Smooth muscle cell (in vitro differentiated cells): ENCODE results near the gene COX15. TPM values are rescaled to one million over a fixed set of nuclear protein-coding genes. Genes with fewer than 3 reads are reported as not detected.

Experiments used
- DNase-seq: peaks from one replicate; lab custom pipeline; 2025; ENCODE audit not compliant: unreplicated experiment; lab: John Stamatoyannopoulos, UW
- H2AFZ ChIP-seq: fragments of 200-600 bp; sonication (generic); 2 replicates; pipeline ENCODE4 v1.6.0; 2016; ENCODE audit warnings: antibody characterized with exemption, low read depth, mild to moderate bottlenecking
- H3F3A ChIP-seq: fragments of 200-600 bp; sonication (generic); 2 replicates; pipeline ENCODE4 v1.6.0; 2017; ENCODE audit warnings: antibody characterized with exemption, low read depth
- H3K27ac ChIP-seq: fragments of 200-600 bp; sonication (generic); 2 replicates; pipeline ENCODE4 v1.5.1; 2016; ENCODE audit warnings: low read depth, mild to moderate bottlenecking
- H3K27me3 ChIP-seq: fragments of 200-600 bp; sonication (generic); 2 replicates; pipeline ENCODE4 v1.6.1; 2016; ENCODE audit warnings: low read depth, mild to moderate bottlenecking
- H3K36me3 ChIP-seq: fragments of 200-600 bp; sonication (generic); 2 replicates; pipeline ENCODE4 v1.5.1; 2016; ENCODE audit warnings: low read depth
- H3K4me1 ChIP-seq: fragments of 200-600 bp; sonication (generic); 2 replicates; pipeline ENCODE4 v1.5.1; 2016; ENCODE audit warnings: low read depth
- H3K4me2 ChIP-seq: fragments of 200-600 bp; sonication (generic); 2 replicates; pipeline ENCODE4 v1.6.0; 2016; ENCODE audit warnings: mild to moderate bottlenecking
- H3K4me3 ChIP-seq: fragments of 200-600 bp; sonication (generic); 2 replicates; pipeline ENCODE4 v1.5.1; 2016; ENCODE audit warnings: mild to moderate bottlenecking
- H3K79me2 ChIP-seq: fragments of 200-600 bp; sonication (generic); 2 replicates; pipeline ENCODE4 v1.6.0; 2016; ENCODE audit warnings: low read depth, mild to moderate bottlenecking
- H3K9ac ChIP-seq: fragments of 200-600 bp; sonication (generic); 2 replicates; pipeline ENCODE4 v1.6.0; 2016; ENCODE audit warnings: low read depth
- H3K9me3 ChIP-seq: fragments of 200-600 bp; sonication (generic); replicated peaks from 2 replicates; pipeline ENCODE4 v1.5.1; 2016; ENCODE audit warnings: low read depth
- H4K20me1 ChIP-seq: fragments of 200-600 bp; sonication (generic); 2 replicates; pipeline ENCODE4 v1.6.0; 2016; ENCODE audit warnings: low read depth
- CTCF ChIP-seq: fragments of 200-600 bp; sonication (generic); IDR thresholded peaks from 2 replicates; pipeline ENCODE4 v1.5.1; 2017; ENCODE audit warnings: borderline replicate concordance, mild to moderate bottlenecking, antibody characterized with exemption; ENCODE audit not compliant: insufficient read depth, poor library complexity, severe bottlenecking
- WGBS: methylation state at CpG from one replicate; pipeline ENCODE4 v1.1.7; 2016; ENCODE audit warnings: low lambda C conversion rate; 5-methylcytosine and 5-hydroxymethylcytosine counted together
- polyA plus RNA-seq: library from polyadenylated mRNA; unstranded; fragments of >200 nt; fragmentation: Nextera tagmentation; extraction: Ambion mirVana; gene quantifications from 2 replicates; pipeline ENCODE4 v1.2.1, GENCODE V29; 2016
- total RNA-seq: library from RNA; depleted of rRNA; stranded (reverse); fragments of >200 nt; gene quantifications from 2 replicates; pipeline ENCODE4 v1.2.3, GENCODE V29; 2014

COX15 gene
- 21.3 and 22.5 TPM in 2 replicates for total RNA-seq
- polyA plus RNA-seq, result 16.9 and 19.1 TPM in 2 replicates

- peak within 1 kb of the TSS; percentile 76 for H3K9ac ChIP-seq
- H2AFZ ChIP-seq, result peak within 1 kb of the TSS; percentile 34
- DNase-seq, result peak; percentile 79
- H3K4me3 ChIP-seq, result peak within 1 kb of the TSS; percentile 75
- no peaks in the 10 kb centered on the region for H3K9me3 ChIP-seq
- peak within 1 kb of the TSS; percentile 95 for H3K4me2 ChIP-seq
- H4K20me1 ChIP-seq, result no peaks in the 10 kb centered on the region
- no peaks in the 10 kb centered on the region for H3F3A ChIP-seq
- peaks cover 13% of the 10 kb centered on the region for H3K4me1 ChIP-seq
- peaks cover 13% of the 10 kb centered on the region for H3K79me2 ChIP-seq
- H3K27me3 ChIP-seq, result no peaks in the 10 kb centered on the region
- WGBS, result 1% methylated on average over 68 of the region's 73 CpGs
- peak; percentile 17 for TF ChIP-seq CTCF
- H3K36me3 ChIP-seq, result peaks cover 10% of the 10 kb centered on the region
- H3K27ac ChIP-seq, result peak within 1 kb of the TSS; percentile 50
Measured at GRCh38 chr10:99732033-99732842, at the start of gene COX15, which contains the start of gene CUTC. Gene COX15 (minus strand): TSS chr10:99732127. CDS start chr10:99732049, 78 bp downstream. Gene CUTC (plus strand): TSS chr10:99732234. CDS start chr10:99732349, 115 bp downstream.

GRCh38 chr10:99779335-99779734 lies 47.4 kb upstream of the COX15 start:
- Histone ChIP-seq H3K4me3 (peak overlapping the region; percentile 40), H3F3A (peaks cover 14% of the 10 kb centered on the region), H4K20me1 (no peaks in the 10 kb centered on the region), H2AFZ (peak overlapping the region; percentile 61), H3K4me1 (peaks cover 13% of the 10 kb centered on the region), H3K27me3 (no peaks in the 10 kb centered on the region), H3K4me2 (peak overlapping the region; percentile 80), H3K9me3 (no peaks in the 10 kb centered on the region), H3K9ac (peak overlapping the region; percentile 85), H3K36me3 (no peaks in the 10 kb centered on the region), H3K79me2 (no peaks in the 10 kb centered on the region), H3K27ac (peak overlapping the region; percentile 96)
- WGBS, result 11% methylated on average over 4 of the region's 4 CpGs
- TF ChIP-seq CTCF, result no peak
- no peak for DNase-seq

DNA sequence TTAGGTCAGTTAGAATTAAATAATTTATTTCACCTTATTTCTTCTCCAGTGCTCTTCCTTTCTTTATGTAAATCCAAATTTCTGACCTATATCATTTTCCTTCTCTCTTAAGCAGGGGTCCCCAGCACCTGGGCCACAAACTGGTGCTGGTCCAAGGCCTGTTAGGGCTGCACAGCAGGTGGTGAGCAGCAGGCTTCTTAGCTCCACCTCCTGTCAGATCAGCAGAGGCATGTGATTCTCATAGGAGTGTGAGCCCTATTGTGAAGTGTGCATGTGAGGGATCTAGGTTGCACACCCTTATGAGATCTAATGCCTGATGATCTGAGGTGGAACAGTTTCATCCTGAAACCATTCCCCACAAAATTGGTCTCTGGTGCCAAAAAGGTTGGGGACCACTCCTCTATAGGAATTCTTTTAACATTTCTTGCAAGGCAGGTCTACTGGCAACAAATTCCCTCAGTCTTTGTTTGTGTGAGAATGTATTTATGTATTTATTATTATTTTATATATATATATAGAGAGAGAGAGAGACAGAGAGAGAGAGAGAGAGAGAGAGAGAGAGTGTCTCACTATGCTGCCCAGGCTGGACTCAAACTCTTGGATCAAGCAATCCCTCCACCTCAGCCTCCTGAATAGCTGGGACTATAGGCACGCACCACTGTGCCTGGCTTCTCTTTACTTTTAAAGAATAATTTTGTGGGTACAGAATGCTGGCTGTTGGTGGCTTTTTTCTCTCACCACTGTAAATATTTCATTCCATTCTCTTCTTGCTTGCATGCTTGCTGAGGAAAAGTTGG lies 46.2 kb upstream of the COX15 start:
- Histone ChIP-seq H3K4me1 (peaks cover 13% of the 10 kb centered on the region), H4K20me1 (no peaks in the 10 kb centered on the region), H3K36me3 (no peaks in the 10 kb centered on the region), H3F3A (peaks cover 14% of the 10 kb centered on the region), H3K4me2 (no peak overlapping the region), H3K9ac (no peak overlapping the region), H3K79me2 (no peaks in the 10 kb centered on the region), H3K9me3 (no peaks in the 10 kb centered on the region), H3K27me3 (no peaks in the 10 kb centered on the region), H3K4me3 (no peak overlapping the region), H2AFZ (peak overlapping the region; percentile 61), H3K27ac (peak overlapping the region; percentile 96)
- 100% methylated on average over 1 of the region's 1 CpG for WGBS
- no peak for DNase-seq
- no peak for TF ChIP-seq CTCF
